Epidermal melanocyte (primary cell): ENCODE measurements around the gene PRKRIP1.
A peak's percentile ranks its signal among the peaks of the same experiment; 100 is the strongest.
"Not testable (repeated sequence)": the region's sequence is repeated elsewhere in the genome, so short reads cannot be mapped to it uniquely, and the experiment has no call there.

Experiments
- DNase-seq: peaks from one replicate; pipeline ENCODE4 v3.0.0; 2011; ENCODE audit warnings: low spot score; ENCODE audit not compliant: insufficient read length

PRKRIP1 gene

DNA sequence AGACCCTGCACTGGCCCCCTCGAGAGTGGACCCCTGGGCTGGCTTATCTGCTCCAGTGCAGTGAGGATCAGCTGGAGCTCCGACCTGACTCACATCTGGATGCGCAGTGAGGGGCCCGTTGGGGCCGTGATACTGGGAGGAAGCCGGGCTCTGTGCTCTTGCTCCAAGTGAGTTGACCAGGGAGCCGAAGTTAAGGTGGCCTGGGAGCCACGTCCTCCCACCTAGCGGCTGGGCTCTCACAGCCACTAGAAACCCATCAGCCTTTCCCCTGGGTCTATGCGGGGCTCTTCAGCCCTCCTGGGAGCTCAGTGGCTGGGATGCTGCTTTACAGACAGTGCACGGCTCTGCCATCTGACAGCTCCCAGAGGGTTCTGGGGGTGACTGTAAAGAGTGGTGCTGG, 59.4 kb downstream of the PRKRIP1 start:
- DNase-seq: peak; percentile 1

DNA sequence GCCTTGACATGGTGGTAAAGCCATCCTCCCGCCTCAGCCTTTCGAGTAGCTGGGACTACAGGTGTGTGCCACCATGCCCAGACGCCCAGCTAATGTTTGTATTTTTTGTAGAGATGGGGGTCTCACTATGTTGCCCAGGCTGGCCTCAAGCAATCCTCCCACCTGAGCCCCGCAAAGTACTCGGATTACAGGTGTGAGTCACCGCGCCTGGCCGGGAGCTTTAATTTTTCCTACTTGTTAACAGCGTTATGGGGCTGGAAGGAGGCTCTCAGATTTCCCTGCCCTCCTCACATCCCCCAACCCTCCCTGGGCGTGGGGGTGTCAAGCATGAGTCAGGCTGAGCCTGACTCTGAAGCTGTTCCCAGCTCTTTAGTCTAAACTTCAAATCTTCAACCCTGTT, 60.2 kb downstream of the PRKRIP1 start:
- DNase-seq: no peak

DNA sequence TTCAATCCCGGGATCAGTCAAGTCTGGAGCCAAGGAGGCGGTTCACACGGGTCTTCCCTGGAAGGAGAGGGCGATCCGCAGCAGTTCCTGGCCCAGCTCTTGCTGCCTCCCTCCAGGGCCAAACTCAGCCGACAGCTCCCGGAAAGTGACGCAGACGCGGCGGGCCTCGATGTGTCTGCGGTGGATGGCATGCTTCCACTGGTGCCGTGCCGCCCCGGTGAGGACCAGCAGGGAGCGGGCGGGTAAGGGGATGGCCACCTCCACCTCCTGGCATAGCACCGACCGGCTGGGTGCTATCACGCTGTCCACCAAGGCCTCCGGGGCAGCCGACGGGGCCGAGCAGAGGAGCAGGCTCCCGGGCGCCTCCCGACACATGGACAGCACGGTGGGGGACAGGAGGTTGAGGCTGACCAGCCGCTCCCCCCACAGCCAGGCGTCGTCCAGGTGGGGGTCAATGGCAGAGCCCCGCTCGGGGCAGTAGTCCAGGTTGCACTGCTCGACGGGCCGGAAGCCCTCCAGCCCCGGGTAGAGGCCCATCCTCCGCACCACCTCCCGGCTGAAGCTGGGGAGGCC, 61.3 kb downstream of the PRKRIP1 start:
- DNase-seq: peak; percentile 12

DNA sequence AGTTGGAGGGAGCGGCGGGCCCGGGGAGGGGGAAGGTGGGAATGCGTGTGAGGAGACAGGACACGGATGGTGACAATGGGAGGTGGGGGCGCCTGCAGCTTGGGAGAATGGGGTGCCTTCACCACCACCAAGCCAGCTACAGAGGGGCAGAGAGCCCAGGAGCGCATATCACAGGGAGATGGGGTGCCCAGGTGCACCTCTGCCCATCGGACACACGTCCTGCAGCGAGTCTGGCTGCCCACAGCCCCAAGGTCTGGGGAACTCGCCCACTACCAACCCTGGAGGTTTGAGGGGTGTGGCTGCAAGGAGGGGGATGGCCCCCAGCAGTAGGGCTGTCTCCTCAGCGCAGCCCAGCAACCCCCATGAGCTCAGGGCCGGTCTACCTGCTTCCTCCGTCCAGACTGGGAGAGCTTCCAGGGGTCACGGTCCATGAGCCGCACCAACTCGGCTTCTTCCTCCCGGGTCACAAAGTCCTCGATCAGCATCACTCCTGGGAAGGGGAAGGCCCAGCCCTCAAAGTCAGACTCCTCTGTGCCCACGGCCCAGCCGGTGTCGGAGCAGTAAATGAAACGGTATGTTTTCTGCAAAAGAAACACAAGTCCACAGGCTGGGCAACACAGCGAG, 63.2 kb downstream of the PRKRIP1 start:
- peak; percentile 5 for DNase-seq

GRCh38 chr7:102460467-102460866, 64.3 kb downstream of the PRKRIP1 start:
- peak; percentile 8 for DNase-seq

DNA sequence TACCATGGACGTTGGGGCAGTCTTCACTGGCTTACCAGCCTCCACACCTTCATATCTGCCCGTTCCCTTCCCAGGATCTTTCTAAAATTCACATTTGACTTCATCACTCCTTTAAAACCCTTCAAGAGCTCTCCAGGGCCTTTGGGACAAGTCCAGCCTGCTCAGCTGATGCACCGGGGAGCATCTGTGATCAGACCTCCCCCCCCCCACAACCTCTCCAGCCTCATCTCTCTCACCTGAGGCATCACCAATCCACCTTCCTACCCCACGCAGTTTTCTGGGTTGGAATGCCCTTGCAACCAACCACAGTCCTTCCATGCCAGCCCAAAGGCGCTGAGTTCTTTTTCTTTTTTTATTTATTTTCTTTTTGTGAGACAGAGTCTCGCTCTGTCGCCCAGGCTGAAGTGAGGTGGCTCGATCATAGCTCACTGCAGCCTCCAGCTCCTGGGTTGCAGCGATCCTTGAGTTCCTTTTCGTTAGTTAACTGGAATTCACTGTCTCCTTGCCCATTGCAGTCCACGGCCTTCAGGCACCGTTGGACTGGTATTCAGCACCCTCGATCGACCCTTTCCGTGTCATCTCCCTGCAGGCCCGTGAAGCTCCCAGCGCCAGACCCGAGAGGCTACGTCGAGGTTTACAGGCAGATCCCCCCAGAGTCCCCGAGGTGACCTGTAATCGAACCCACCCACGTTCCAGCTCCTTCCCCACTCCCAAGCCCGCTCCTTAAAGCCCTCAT, 67.8 kb downstream of the PRKRIP1 start:
- DNase-seq: peak; percentile 33

DNA sequence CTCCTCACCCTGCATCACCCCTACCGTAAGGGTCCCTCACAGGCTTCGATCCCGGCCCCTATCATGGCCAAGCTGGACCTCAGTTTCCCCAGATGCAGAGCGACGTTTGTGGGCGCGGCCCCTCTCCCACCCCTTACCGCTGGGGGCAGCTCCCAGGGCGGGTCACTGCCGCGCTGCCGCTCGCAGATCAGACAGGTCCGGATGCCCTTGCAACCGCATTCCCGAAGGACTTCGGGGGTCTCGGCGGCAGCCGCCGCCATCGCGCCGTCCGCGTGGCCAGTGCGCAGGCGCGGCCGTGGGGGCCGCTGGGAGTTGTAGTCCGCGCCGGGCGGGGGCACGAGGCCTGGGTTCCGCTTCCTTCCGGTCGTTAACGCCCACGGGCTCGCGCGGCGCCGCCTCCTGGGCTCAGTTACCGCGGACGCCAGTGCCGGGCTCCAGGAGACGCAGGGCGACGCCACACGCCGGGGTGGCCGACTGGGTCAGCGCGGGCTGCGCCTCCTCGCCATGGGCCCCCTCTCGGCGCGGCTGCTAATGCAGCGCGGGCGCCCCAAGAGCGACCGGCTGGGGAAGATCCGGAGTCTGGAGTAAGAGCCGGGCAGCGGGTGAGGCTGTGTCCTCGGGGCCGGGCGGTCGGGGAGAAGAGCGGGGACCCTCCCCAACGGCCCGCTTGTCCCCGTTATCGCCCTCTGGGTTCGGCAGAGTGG, 68.6 kb downstream of the PRKRIP1 start, which contains the start of the genes ALKBH4 and LRWD1:
ALKBH4 (minus strand) TSS at position 287 of the 704 bp plus-strand sequence; CDS start at position 260, 27 bp downstream.
LRWD1 (plus strand) TSS at position 408 of the 704 bp plus-strand sequence; CDS start at position 505, 97 bp downstream.
- DNase-seq: peak; percentile 100

GRCh38 chr7:102466097-102466496, 69.9 kb downstream of the PRKRIP1 start:
- DNase-seq: no peak

DNA sequence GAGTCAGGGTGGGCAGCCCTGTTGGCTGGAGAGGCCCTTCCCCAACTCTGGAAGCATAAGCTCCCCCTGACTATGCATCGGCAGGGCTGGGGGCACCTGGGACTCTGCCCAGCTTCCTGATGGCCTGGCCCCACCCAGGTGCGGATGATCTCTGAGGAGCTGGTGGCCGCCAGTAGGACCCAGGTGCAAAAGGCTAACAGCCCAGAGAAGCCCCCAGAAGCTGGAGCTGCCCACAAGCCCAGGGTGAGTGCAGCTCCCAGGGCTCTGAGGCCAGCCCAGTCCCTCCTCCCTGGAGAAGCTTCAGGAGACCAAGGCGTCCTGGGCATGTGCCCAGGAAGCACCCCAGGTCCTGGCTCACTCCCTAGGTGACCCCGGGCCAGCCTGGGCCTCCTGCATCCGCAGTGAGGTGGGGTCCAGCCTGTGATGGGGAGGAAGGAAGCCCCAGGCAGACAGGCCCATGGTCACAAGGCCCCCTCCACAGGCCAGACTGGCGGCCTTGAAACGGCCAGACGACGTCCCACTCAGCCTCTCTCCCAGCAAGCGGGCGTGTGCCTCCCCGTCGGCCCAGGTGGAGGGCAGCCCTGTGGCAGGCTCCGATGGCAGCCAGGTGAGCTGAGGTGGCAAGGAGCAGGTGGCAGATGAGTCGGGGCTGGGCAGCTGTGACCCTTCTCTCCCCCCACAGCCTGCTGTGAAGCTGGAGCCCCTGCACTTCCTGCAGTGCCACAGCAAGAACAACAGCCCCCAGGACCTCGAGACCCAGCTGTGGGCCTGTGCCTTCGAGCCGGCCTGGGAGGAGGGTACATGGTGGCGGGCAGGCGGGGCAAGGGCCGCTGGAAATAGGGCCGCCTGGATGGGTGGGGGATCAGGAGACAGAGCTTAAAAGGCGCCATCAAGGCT, 71.7 kb downstream of the PRKRIP1 start:
- DNase-seq: peak; percentile 15

DNA sequence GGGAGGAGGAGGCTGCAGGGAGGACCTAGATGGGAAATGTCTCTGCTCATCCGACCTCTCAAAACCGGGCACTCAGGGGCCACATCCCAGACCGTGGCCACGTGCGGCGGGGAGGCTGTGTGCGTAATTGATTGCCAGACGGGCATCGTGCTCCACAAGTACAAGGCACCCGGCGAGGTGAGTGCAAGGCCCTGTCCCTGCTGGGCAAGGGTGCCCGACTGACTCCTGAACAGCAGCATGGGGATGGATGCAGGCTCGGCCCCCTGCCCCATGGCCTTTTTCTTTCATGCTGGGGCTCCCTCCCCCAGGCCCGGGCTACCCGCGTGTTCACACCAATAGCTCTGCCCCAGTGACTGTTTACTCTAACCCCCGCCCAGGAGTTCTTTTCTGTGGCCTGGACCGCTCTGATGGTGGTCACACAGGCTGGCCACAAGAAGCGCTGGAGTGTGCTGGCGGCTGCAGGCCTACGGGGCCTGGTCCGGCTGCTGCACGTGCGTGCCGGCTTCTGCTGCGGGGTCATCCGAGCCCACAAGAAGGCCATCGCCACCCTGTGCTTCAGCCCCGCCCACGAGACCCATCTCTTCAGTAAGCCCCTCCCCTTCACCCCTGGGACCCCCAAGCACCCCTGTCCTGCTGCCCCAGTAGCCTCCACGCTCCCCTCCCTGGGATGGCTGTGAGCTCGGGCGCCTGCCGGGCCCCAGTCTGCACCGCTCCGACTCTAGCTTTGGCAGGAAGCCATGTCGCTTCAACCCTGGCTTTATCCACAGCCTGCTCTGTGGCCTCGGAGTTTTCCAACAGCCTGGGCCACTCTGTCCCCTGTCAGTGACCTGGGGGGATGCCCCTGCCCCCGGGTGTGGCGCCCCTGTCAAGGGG, 72.6 kb downstream of the PRKRIP1 start:
- DNase-seq: peak; percentile 11

DNA sequence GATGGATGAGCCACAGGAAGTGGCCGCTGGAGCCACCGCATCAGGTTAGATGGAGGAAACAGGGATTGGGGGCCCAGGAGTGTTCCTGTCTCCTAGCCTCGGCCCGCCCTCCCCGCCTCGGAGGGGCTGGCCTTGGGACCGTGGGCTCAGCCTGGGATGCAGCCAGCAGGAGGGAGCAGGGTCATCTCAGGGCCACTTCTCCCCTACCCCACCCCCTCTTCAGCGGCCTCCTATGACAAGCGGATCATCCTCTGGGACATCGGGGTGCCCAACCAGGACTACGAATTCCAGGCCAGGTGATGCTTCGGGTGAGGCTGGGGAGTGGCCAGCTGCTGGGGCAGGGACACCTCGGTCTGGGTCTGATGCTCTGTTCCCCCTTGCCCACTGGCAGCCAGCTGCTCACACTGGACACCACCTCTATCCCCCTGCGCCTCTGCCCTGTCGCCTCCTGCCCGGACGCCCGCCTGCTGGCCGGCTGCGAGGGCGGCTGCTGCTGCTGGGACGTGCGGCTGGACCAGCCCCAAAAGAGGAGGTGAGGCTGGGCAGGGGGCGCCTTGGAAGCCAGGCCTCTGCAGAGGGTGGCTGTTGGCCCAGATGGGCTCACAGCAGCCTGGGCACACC, 73.3 kb downstream of the PRKRIP1 start:
- peak; percentile 14 for DNase-seq

GRCh38 chr7:102469972-102470825, 74.0 kb downstream of the PRKRIP1 start:
- DNase-seq: peak; percentile 12

GRCh38 chr7:102471791-102472125, 75.6 kb downstream of the PRKRIP1 start:
- DNase-seq: no peak

DNA sequence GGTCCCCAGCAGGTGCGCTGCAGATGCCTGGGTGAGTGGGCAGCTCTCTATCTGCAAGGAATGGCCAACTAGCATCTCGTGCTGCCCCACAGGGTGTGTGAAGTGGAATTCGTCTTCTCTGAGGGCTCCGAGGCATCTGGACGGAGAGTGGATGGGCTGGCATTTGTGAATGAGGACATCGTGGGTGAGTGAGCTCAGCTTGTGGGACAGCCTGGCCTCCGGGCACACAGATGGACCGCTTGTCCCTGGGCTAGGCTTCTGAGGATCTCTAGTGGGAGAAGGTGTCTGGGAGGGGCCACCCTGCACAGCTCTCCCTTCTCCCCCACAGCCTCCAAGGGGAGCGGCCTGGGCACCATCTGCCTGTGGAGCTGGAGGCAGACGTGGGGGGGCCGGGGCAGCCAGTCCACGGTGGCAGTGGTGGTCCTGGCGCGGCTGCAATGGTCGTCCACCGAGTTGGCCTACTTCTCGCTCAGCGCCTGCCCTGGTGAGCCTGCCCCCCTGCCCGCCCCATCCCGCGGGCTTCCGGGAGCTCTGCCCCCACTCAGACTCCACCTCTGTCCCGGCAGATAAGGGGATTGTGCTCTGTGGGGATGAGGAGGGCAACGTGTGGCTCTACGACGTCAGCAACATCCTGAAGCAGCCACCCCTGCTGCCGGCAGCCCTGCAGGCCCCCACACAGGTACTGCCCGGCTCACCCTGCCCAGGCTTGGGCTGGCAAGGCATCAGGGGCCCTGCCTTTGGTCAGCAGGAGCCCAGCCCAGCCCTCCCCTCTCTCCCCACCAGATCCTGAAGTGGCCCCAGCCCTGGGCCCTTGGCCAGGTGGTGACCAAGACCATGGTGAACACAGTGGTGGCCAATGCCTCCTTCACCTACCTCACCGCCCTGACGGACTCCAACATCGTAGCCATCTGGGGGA, 76.2 kb downstream of the PRKRIP1 start:
- DNase-seq: peak; percentile 9

GRCh38 chr7:102473271-102473991, 77.3 kb downstream of the PRKRIP1 start:
- DNase-seq: peak; percentile 10

GRCh38 chr7:102474116-102474515, 78.0 kb downstream of the PRKRIP1 start:
- DNase-seq: not testable (repeated sequence)
